ENCODE measurements around the gene CLOCK.
"Not testable (repeated sequence)": the region's sequence is repeated elsewhere in the genome, so short reads cannot be mapped to it uniquely, and the experiment has no call there.

Gene CLOCK

GRCh38 chr4:55546756-55547465, at the start of gene CLOCK:
Gene CLOCK, minus strand, starts transcription at chr4:55546909. Its CDS starts 64,124 bp downstream, at chr4:55482785.
- DNase-seq = peak; percentile 86

GRCh38 chr4:55592014-55592413, 45.3 kb upstream of the CLOCK start, which contains the start of gene PDCL2:
Gene PDCL2, minus strand, starts transcription at chr4:55592245. Its CDS starts 136 bp downstream, at chr4:55592109.
- DNase-seq = no peak

GRCh38 chr4:55588160-55588559, 41.5 kb upstream of the CLOCK start:
- no peak for DNase-seq

- not testable (repeated sequence) for DNase-seq
Measured at GRCh38 chr4:55582773-55583172, 36.1 kb upstream of the CLOCK start.

- DNase-seq = no peak
Measured at GRCh38 chr4:55578341-55579010, 31.8 kb upstream of the CLOCK start.

- no peak for DNase-seq
Measured at GRCh38 chr4:55575513-55575912, 28.8 kb upstream of the CLOCK start.

- DNase-seq = no peak
Measured at GRCh38 chr4:55574252-55574651, 27.5 kb upstream of the CLOCK start.

GRCh38 chr4:55571806-55572205, 25.1 kb upstream of the CLOCK start:
- no peak for DNase-seq

- no peak for DNase-seq
Measured at GRCh38 chr4:55568905-55569504, 22.3 kb upstream of the CLOCK start.

GRCh38 chr4:55561889-55562288, 15.2 kb upstream of the CLOCK start:
- DNase-seq = no peak

- no peak for DNase-seq
Measured at GRCh38 chr4:55560096-55560495, 13.4 kb upstream of the CLOCK start.

GRCh38 chr4:55554453-55555030, 7.8 kb upstream of the CLOCK start:
- DNase-seq = no peak

- DNase-seq = peak; percentile 7
Measured at GRCh38 chr4:55553441-55554201, 6.9 kb upstream of the CLOCK start.

GRCh38 chr4:55551964-55552363, 5.3 kb upstream of the CLOCK start:
- DNase-seq = not testable (repeated sequence)

GRCh38 chr4:55549888-55550287, 3.2 kb upstream of the CLOCK start:
- no peak for DNase-seq

- DNase-seq = no peak
Measured at GRCh38 chr4:55547918-55548317, 1.2 kb upstream of the CLOCK start.

- DNase-seq = no peak
Measured at GRCh38 chr4:55547466-55547770, 709 bp upstream of the CLOCK start.

- no peak for DNase-seq
Measured at GRCh38 chr4:55546506-55546755, 278 bp downstream of the CLOCK start.

GRCh38 chr4:55545641-55546505, 836 bp downstream of the CLOCK start:
- DNase-seq = peak; percentile 70

GRCh38 chr4:55545151-55545550, 1.6 kb downstream of the CLOCK start:
- no peak for DNase-seq

GRCh38 chr4:55543858-55544257, 2.9 kb downstream of the CLOCK start:
- DNase-seq = no peak

- no peak for DNase-seq
Measured at GRCh38 chr4:55540271-55540670, 6.4 kb downstream of the CLOCK start.
